Kasumi-1 (cell line): ENCODE measurements around the gene HMGN2.
"Not testable (repeated sequence)": the region's sequence is repeated elsewhere in the genome, so short reads cannot be mapped to it uniquely, and the experiment has no call there.

Experiments used
- DNase-seq, 2 experiments: peaks; one replicate each; lab custom pipeline; 2025; lab: John Stamatoyannopoulos, UW

HMGN2 gene

GRCh38 chr1:26477446-26478152 is 5.4 kb downstream of the HMGN2 start:
- no peak for DNase-seq

DNA sequence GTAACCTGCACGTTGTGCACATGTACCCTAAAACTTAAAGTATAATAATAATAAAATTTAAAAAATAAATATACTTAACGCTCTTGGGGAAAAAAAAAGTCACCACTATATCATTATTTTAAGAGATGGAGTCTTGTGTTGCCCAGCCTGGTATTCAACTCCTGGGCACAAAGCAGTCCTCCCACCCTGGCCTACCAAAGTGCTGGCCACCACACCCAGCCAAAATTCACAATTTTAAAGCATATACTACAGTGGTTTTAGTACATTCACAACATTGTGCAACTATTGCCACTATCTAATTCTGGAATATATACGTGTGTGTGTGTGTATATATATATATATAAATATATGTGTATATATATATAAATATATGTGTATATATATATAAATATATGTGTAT is 5.9 kb downstream of the HMGN2 start:
- no peak for DNase-seq

DNA sequence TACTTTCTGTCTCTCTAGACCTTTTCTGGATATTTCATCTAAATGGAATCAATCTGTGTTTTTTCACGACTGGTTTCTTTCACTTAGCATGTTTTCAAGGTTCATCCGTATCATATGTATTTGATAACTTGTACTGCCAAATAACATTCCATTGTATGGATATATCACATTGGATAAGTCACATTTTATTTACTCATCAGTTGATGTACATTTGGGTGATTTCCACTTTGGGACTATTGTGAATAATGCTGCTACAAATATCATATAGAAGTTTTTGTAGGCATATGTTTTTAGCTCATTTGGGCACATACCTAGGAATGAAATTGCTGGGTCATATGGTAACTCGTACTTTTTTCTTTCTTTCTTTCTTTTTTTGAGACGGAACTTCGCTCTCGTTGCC is 6.7 kb downstream of the HMGN2 start:
- no peak for DNase-seq

GRCh38 chr1:26482921-26483320 is 10.7 kb downstream of the HMGN2 start:
- DNase-seq = no peak

DNA sequence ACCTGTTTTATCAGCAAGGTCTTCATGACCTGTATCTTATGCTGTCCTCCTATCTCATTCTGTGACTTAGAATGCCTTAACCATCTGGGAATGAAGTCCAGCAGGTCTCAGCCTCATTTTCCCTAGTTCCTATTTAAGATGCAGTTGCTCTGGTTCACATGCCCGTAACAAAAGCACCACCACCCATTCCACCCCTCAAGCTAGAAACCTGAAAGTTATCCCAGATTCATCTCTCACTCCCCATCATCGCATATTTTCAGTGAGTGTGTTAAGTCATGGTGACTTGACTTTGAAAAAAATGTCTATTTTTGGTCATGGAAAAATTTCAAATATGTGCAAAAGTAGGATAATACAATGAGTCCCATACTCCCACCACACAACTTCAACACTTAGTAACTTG is 11.7 kb downstream of the HMGN2 start:
- DNase-seq = no peak

DNA sequence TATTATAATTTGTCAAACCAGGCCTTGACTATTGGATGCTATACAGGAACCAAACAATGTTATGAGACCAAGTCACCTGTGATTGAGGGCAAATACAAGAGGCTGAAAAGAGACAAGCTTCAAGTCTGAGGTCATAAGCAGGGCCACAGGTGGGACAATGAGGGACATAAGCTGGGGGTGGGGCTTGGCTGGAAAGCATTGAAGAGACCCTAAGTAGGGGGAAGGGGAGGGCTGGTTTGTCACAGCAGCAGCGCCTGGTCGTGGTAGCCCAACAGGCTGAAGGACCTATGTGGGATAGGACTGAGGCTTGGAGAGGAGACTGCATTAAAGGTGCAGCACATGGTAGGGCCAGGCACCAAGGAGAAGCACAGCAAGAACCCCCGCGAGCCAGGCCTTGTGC is 17.9 kb downstream of the HMGN2 start:
- no peak for DNase-seq

- no peak for DNase-seq
Measured at GRCh38 chr1:26493267-26493666, 21.0 kb downstream of the HMGN2 start.

- no peak for DNase-seq
Measured at GRCh38 chr1:26493938-26494337, 21.7 kb downstream of the HMGN2 start.

DNA sequence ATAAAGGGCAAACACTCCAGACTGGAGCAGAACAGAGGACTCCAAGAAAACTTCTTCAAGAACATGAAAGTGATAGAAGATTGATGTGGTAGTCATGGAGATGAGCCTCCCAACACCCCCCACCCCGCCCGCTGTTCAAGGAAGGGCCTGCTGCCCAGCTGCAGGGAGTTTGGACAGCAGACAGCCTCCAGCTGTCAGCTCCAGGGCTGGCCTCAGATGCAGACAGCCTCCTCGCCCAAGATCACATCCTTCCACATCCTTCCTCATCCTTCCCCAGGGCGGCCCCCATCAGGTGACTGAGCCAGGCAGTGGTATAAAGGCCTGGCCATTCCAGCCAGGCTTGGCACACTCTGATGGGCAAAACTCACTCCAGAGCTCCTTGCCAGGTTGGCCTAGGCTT is 24.6 kb downstream of the HMGN2 start:
- no peak for DNase-seq

GRCh38 chr1:26498894-26499293 is 26.7 kb downstream of the HMGN2 start:
- DNase-seq = no peak

DNA sequence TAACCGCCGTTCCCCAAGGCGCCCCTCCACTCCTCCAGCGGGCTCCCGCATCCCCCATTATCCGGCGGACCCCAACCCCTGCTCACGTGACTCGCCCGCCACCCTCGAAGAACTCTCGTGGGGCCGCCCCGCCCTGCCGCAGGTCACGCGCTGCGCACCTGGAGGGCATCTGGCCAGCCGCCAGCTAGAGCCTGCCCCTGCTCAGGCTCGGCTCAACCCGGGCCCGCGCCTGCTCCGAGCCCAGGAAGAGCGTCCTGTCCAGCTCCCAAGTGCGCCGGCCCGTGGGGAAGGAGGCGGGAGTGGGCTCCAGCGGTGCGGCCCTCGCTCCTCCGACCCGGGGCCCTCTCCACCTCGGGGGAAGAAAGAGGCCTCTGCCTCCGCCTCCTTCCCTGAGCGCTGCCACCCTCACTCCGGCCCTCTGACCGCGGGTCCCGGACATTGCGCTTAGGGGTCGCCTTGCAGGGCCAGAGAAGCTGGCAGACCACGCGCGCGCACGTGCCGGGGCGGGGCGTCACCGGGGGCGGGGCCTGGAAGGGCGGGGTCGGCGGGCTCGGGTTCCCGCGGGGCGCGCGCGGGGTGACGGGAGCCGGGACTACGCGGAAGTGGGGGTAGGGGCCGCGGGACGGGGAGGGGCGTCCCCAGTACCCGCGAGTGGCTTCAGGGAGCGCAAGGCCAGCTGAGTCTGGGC is 28.4 kb downstream of the HMGN2 start:
- DNase-seq = peak; percentile 48 to 86

DNA sequence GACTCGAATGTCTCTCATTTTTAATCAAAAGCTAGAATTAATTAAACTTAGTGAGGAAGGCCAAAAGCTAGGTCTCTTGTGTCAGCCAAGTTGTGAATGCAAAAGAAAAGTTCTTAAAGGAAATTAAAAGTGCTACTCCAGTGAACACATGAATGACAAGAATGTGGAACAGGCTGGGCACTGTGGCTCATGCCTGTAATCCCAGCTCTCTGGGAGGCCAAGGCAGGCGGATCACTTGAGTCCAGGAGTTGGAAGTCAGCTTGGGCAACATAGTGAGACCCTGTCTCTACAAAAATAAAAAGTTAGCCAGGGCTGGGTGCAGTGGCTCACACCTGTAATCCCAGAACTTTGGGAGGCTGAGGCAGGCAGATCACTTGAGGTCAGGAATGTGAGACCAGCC is 38.5 kb downstream of the HMGN2 start:
- not testable (repeated sequence) for DNase-seq

- DNase-seq = not testable (repeated sequence)
Measured at GRCh38 chr1:26515836-26516235, 43.6 kb downstream of the HMGN2 start.

DNA sequence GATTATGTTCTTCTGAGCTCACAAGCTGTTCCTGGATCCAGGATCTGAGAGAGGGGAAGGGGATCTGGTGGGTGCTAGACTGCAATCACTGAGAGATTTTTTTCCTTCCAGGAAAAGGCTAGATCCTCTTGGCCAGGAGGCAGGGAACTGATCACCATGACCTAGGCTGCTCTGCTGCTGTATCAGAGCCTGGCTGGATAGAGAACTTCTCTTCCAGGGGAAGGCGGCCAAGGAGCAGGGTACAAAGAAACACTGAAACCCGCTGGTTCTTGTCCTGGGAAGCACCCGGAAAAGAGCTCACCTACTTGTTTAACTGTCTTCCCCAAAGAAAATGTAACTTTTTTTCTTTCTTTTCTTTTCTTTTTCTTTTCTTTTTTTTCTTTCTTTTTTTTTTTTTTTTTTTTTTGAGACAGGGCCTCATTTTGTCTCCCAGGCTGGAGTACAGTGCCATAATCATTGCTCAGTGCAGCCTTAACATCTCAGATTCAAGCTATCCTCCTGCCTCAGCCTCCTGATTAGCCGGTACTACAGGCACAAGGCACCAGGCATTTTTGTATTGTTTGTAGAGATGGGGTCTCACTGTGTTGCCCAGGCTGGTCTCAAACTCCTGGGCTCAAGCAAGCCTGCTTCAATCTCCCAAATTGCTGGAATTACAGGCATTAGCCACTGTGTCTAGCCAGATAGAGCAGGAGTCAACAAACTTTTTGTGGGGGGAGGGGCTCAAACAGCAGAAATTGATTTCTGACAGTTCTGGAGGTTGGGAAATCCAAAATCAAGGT is 44.9 kb downstream of the HMGN2 start:
- no peak for DNase-seq

- no peak for DNase-seq
Measured at GRCh38 chr1:26517766-26518049, 45.5 kb downstream of the HMGN2 start.

DNA sequence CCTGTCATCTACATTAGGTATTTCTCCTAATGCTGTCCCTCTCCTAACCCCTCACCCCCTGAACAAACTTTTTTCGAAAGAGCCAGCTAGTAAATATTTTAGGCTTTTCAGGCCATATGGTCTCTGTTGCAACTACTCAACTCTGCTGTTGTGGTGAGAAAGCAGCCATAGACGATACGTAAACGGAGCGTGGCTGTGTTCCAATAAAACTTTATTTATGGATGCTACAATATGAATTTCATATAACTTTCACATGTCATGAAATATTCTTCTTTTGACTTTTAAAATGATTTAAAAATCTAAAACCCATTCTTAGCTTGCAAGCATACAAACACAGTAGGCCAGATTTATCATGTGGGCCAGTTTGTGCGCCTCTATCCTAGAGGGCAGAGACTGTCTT is 46.1 kb downstream of the HMGN2 start:
- DNase-seq = no peak

DNA sequence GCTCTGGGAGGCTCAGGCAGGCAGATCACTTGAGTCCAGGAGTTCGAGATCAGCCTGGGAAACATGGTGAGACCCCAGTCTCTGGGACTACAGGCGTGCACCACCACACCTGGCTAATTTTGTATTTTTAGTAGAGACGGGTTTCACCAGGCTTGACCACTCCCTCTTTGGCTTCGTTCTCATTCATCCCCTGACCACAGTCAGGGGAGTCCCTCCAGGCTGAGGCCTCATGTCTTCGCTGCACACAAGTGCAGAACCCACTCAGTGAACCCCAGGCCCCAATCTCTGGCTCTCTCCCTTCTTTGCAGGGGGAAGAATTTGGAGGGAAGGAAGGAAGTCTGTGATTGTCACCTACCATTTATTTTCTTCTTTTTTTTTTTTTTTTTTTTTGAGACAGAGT is 48.1 kb downstream of the HMGN2 start:
- no peak for DNase-seq

DNA sequence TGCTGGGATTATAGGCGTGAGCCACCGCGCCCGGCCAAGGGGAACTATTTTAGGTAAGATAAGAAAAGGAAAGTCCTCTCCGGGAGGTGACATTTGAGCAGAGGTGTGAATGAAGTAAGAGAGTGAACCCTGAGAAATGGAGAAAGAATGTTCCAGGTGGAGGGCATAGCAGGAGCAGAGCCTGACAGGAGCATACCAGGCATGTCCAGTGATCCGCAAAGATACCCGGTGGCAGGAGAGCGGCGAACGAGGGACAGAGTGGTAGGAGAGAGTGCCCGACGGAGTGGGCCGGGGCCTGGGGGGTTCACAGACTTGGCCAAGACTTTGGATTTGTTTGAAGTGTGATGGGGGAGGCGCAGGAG is 49.4 kb downstream of the HMGN2 start:
- DNase-seq = no peak

- DNase-seq = no peak
Measured at GRCh38 chr1:26522073-26522472, 49.8 kb downstream of the HMGN2 start.

DNA sequence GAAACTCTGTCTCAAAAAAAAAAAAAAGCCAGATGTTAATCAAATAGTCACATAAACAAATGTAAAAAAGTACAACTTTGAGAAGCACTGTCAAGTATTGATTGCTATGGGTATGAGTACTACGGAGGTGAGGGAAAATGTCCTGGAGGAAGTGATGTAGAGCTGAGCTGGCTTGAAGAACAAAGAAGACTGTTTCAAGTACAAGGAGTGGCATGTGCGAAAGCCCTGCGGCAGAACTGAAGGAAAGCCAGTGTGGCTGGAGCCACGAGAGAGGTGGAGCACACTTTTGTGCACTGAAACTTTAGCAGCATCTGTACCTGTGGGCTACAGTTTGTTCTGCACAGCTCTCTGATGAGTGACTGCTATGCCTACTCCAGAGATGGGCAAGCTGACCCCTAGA is 51.9 kb downstream of the HMGN2 start:
- DNase-seq = no peak
